Right atrium auricular region (tissue), 2 donors: ENCODE results near the gene RAI14. TPM values are rescaled to one million over a fixed set of nuclear protein-coding genes. Genes with fewer than 3 reads are reported as not detected.

Experiments used
- DNase-seq: peaks from one replicate; pipeline ENCODE4 v3.0.0-alpha.2; 2019; ENCODE audit warnings: low spot score
- H3K27ac ChIP-seq, 2 donors: fragments of 200-600 bp; sonication (generic); 1 replicate in 1 of 2; 2 replicates in 1 of 2; pipeline ENCODE4 v1.5.1; 2016 to 2019
- H3K27me3 ChIP-seq, 2 donors: fragments of 200-600 bp; sonication (generic); one replicate each; pipeline versions ENCODE4 v1.5.1 to v1.6.0; 2017 to 2019
- H3K36me3 ChIP-seq: fragments of 200-600 bp; sonication (generic); one replicate; pipeline ENCODE4 v1.5.1; 2016
- H3K4me1 ChIP-seq, 2 donors: fragments of 200-600 bp; sonication (generic); one replicate each; pipeline versions ENCODE4 v1.5.1 to v1.6.0; 2017 to 2019
- H3K4me3 ChIP-seq, 2 donors: fragments of 200-600 bp; sonication (generic); 1 replicate in 1 of 2; 2 replicates in 1 of 2; pipeline ENCODE4 v1.5.1; 2017 to 2019; ENCODE audit warnings: mild to moderate bottlenecking in 1 of 2, moderate library complexity in 1 of 2
- H3K9me3 ChIP-seq, 2 donors: fragments of 200-600 bp; sonication (generic); one replicate each; pipeline ENCODE4 v1.5.1; 2019
- total RNA-seq, 2 donors: library from RNA; depleted of rRNA; stranded (reverse); fragments of >200 nt; gene quantifications; one replicate each; pipeline ENCODE4 v1.1.0, GENCODE V29; 2016
- TF ChIP-seq, protein P1 (sequence below), 2 donors: fragments of 200-600 bp; sonication (generic); IDR thresholded peaks; one replicate each; pipeline ENCODE4 v1.5.1; 2019; ENCODE audit warnings: antibody characterized with exemption in 2 of 2

The RAI14 gene
- total RNA-seq, 2 donors from 2014 or later: 14.0 to 21.3 TPM

DNA sequence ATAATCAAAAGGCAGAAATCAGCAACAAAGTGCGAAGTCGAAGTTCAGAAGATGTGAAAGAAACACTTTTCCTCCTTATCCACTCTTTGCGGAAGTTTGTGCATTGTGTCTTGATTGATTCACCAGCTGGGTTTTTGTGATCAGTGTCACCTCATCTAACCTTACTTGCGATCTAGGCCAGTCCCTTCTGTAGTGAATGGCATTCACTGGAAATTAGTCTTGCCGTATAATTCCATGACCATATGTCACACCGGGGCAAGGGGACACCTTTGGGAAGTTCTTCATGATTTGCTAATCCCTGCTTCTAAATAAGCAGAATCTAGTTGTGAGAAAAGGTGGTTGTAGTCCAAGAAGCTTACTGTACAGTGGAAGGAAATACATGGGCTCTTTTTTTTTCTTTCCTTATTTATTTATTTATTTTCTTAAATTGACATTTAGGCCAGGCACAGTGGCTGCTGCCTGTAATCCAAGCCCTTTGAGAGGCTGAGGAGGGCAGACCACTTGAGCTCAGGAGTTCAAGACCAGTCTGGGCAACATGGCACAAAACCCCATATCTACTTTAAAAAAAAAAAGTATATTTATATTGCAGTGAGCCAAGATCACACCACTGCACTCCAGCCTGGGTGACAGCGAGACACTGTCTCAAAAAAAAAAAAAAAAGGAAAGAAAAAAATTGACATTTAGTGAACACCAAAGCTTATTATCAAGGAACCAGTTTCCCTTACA lies 7.8 kb downstream of the RAI14 start:
- no peaks in the 10 kb centered on the region for H3K9me3 ChIP-seq
- TF ChIP-seq, protein P1, sequence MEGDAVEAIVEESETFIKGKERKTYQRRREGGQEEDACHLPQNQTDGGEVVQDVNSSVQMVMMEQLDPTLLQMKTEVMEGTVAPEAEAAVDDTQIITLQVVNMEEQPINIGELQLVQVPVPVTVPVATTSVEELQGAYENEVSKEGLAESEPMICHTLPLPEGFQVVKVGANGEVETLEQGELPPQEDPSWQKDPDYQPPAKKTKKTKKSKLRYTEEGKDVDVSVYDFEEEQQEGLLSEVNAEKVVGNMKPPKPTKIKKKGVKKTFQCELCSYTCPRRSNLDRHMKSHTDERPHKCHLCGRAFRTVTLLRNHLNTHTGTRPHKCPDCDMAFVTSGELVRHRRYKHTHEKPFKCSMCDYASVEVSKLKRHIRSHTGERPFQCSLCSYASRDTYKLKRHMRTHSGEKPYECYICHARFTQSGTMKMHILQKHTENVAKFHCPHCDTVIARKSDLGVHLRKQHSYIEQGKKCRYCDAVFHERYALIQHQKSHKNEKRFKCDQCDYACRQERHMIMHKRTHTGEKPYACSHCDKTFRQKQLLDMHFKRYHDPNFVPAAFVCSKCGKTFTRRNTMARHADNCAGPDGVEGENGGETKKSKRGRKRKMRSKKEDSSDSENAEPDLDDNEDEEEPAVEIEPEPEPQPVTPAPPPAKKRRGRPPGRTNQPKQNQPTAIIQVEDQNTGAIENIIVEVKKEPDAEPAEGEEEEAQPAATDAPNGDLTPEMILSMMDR (IDR thresholded peaks at IDR 0.05): no peak
- no peak for DNase-seq
- H3K4me1 ChIP-seq: no peaks in the 10 kb centered on the region
- no peaks in the 10 kb centered on the region for H3K27me3 ChIP-seq
- H3K36me3 ChIP-seq: no peaks in the 10 kb centered on the region
- no peak overlapping the region for H3K27ac ChIP-seq
- H3K4me3 ChIP-seq: no peak overlapping the region

DNA sequence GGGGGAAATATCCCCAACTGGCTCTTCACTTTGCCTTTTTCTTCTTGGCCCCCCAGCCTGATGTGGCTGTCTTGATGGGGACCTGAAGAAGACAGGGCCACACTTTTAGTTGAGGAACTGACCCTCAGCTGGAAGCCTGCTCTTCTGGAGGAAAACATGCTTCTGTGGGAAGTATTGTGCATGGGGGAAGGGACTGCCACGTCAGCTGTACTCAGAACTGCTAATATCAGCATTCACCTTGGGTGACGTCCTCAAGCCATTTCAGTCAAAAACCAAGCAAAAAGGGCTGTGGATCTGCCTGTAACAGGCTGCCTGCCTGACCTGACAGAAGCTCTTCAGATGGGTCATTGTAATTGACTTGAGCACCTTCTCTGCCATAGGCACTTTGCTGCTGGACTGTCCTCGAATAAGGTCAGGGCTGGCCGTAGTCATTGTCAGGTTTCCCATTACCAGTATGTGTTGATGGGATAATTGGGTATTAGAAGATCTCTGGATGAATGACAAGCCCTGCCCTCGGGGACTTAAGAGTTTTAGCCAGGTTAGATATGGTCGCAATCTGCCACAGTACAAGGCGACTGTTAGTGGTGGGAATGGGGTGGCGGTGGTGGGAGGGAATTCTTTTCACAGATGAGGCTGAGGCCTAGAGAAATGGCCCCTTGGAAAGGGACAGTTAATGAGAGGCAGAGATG lies 10.4 kb downstream of the RAI14 start:
- Histone ChIP-seq H3K27me3 (no peaks in the 10 kb centered on the region), H3K36me3 (no peaks in the 10 kb centered on the region), H3K27ac (no peak overlapping the region), H3K9me3 (no peaks in the 10 kb centered on the region), H3K4me3 (no peak overlapping the region), H3K4me1 (peaks cover 0 to 4% of the 10 kb centered on the region in 2 donors)
- TF ChIP-seq, protein P1 (IDR thresholded peaks at IDR 0.05): no peak
- no peak for DNase-seq

DNA sequence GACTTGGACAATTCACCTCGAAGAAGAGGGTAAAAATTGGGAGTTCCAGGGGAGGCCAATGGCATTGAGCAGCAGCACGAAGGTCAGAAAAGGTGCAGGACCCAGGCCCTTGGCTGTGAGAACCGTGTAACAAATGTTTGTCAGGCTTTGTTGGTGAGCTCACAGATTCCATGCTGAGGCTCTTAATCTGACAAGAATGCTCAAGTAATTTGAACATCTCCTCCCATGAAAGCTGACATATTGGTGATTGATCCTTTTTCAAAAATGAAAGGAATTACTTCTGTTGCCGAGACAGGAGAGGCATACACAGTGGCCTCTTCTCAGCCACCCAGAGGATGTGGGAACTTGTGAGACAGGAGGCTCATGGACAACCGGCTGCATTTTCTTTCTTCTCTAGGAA lies 11.6 kb downstream of the RAI14 start:
- TF ChIP-seq, protein P1 (IDR thresholded peaks at IDR 0.05): no peak
- Histone ChIP-seq H3K4me1 (peaks cover 0 to 8% of the 10 kb centered on the region in 2 donors), H3K4me3 (no peak overlapping the region), H3K36me3 (no peaks in the 10 kb centered on the region), H3K9me3 (no peaks in the 10 kb centered on the region), H3K27me3 (no peaks in the 10 kb centered on the region), H3K27ac (no peak overlapping the region)
- no peak for DNase-seq

DNA sequence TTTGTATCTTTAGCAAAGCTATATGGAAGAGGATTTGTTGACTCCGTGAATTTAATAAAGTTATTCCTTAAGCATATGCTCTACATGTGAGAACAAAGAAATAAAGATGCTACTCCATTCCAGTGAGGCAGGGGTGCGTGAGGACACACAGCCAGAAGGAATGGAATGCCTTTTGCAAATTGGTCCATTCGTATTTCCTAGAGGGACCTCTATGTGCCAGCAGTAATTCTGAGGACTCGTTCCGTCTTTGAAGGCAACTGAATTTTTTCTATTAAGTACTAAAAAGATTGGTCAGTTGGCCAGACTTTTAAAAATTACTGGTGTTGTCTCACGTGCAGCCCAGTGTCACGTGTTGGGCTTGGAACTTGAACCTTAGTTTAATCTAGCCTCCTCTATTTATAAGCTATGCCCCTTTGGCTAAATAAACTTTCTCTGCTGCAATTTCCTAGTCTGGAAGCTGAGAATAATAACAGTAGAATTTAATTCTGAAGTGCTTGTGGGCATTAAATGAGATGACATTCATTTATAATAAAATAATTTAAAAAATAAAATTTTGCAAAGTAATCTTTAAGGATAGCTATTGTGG lies 13.9 kb downstream of the RAI14 start:
- no peak for DNase-seq
- Histone ChIP-seq H3K9me3 (no peaks in the 10 kb centered on the region), H3K27me3 (no peaks in the 10 kb centered on the region), H3K36me3 (no peaks in the 10 kb centered on the region), H3K4me3 (no peak overlapping the region), H3K27ac (no peak overlapping the region), H3K4me1 (peaks cover 0 to 22% of the 10 kb centered on the region in 2 donors)
- TF ChIP-seq, protein P1 (IDR thresholded peaks at IDR 0.05): no peak

DNA sequence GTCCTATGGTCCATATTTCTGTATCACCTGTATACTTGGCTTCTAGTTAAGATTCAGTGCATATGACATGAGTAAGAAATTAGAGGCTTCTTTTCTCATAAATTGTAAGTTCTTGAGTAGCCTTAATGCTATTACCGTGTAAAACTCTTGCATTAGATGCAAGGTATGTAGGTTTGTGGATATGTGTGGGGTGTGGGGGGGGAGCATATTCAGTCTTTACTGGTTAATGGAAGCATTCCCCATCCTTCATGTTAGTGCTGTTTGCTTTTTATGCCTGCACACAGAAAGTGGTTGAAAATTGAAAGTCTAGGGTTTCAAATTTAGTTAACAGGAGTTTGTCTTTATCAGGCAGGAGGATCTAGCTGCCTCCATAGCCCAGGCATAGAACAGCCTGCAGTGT lies 16.1 kb downstream of the RAI14 start:
- no peaks in the 10 kb centered on the region for H3K9me3 ChIP-seq
- H3K4me1 ChIP-seq: peaks cover 0 to 22% of the 10 kb centered on the region in 2 donors
- no peaks in the 10 kb centered on the region for H3K27me3 ChIP-seq
- DNase-seq: no peak
- H3K4me3 ChIP-seq: no peak overlapping the region
- TF ChIP-seq, protein P1 (IDR thresholded peaks at IDR 0.05): no peak
- H3K27ac ChIP-seq: no peak overlapping the region
- no peaks in the 10 kb centered on the region for H3K36me3 ChIP-seq
